Body of pancreas (tissue), 2 donors: ENCODE measurements around the gene SH3YL1. TPM values are rescaled to one million over a fixed set of nuclear protein-coding genes. Genes with fewer than 3 reads are reported as not detected.

Experiments
- total RNA-seq, 2 donors: library from RNA; depleted of rRNA; stranded (reverse); fragments of >200 nt; gene quantifications; one replicate each; pipeline ENCODE4 v1.1.0, GENCODE V29; 2016

SH3YL1 gene
- total RNA-seq, 2 donors from 2014 or later, result 159 to 162 TPM

Other genes with a start within 250 kb of the SH3YL1 start
- 10 to 100 TPM; 16.6 to 20.4 TPM for gene FAM110C, start 217.5 kb downstream of the SH3YL1 start, total RNA-seq
- gene ACP1, start 915 bp upstream of the SH3YL1 start, total RNA-seq, result 10 to 100 TPM; 62.0 to 74.2 TPM
- gene ALKAL2, start 24.1 kb upstream of the SH3YL1 start, total RNA-seq, result 100 to 1,000 TPM in 1 of 2 donors, 10 to 100 TPM in 1; 56.6 to 104 TPM